COLO668 (cell line): ENCODE data around the gene S100A10.
A peak's percentile ranks its signal among the peaks of the same experiment; 100 is the strongest.

Experiments used
- DNase-seq: peaks from one replicate; lab custom pipeline; 2025; ENCODE audit not compliant: unreplicated experiment; lab: John Stamatoyannopoulos, UW

The S100A10 gene

DNA sequence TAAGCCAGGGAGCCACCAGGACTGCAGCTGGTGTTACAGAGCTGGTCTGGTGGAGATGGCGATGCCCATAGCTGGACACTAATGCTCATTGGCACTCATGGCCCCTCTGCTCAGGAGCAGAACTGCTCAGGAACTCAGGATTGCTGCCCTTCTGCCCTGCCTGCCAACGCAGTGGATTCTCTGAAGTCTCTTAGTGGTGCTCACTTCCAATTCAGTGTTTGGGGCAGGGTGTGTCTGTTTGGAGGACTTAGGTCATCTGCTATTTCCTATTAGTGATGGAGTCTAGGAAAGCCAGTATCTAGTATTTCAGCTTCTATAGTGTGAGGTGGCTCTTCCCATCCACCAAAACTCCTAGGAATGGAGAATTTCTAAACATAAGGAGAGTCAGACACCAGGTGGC, 29.1 kb downstream of the S100A10 start:
- DNase-seq = no peak

DNA sequence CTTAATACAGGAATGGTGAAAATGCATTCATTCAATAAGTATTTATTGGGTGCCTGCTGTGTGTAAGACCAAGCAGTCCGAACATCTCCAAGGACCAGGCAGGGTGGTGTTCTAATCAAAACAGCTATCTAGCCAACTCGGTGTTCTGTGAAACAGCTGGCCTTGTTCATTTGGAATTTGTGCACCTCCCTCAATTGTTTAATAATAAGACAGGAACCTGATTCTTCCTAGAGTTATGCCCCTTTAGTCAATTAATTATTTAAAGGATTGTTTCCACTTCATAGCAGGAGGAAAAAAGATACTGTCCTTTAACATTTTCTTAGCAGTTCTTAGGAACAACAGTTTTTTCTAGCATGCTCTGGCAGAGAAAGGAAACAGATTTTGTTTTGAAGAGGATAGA, 30.4 kb downstream of the S100A10 start:
- no peak for DNase-seq

DNA sequence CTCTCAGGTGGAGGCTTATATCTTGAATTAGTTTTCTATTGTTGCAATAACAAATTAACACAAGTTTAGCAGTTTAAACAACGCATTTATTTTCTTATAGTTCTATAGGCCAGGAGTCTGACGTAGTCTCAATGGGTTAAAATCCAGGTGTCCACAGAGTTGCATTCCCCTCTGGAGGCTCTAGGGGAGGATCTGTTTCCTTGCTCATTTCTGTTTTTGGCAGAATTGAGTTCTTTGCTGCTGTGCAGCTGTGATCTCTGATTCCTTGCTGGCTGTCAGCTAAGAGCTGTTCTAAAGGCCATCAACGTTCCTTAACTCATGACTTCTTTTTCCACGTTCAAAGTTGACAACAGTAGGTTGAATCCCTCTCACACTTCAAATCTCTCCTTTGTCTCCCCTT, 31.8 kb downstream of the S100A10 start:
- no peak for DNase-seq

DNA sequence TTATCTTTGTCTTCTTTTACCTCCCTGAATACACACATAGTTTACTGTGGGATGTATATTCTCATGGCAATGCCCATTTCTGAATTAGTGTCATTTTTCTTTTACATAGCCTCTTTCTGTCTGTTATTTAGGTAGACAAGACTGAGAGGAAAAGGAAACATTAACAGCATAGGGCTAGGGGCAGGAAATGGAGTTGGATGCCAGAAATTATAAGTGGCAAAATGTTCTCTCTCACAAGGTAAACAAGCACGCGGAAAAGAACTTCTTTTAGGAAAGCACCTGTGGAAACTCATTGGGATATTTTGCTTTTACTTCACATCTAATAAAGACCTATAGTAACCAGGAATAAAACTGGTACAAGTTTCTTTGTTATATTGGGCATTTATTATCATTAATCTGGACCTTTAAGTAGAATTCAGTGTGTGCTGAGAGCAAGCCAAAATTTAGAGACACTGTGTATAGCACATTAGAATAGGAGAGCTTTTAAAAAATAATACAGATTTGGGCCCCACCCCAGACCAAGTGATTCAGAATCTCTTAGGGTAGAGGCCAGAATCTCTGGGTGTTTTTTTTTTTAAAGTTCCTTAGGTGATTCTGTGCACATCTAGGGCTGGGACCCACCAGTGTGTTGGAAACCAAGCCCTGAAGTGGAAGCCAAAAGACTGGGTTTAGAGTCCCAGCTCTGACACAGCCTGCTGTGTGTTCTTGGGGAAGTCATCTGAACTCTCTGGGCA, 32.7 kb downstream of the S100A10 start:
- no peak for DNase-seq

DNA sequence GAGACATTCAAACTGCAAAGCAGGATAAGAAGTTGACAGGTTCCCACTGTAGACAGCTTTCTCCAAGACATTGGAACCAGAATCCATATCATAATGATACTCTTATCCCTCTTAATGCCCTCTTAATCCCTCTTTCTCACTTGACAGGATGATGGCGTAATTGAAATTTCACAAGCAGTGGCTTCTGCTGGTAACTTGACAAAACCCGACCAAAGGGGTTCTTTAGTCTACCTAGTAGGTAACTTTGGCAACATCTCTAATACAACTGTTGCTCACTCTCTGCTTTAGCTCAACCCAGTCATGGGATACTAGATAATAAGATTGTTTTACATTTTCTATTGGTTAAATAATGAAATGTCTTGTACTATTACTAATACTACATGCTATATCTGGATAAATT, 34.7 kb downstream of the S100A10 start:
- DNase-seq = no peak

DNA sequence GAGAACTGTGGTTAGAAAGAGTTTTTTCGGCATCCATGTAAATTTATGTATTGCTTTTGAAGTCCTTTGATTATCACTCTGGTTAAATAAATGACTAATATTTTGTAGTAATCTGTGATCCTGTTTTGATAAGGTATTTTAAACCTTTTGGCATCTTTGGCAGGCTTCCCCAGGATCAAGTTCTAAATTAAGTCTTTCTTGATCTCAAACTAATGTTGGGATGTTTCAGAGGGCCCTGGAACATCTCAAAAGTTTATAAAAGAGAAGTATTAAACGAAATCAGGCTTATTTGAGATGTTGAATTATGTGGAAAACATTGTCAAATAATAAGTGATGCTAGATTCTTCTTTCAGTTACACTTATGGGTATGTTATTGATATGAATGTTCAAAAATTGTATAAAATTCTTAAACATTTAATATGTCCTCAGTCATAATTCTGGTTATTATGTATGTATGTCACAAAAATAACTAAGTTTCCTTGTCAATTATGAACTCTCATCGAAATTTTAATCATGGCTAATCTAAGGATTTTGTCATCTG, 36.6 kb downstream of the S100A10 start:
- DNase-seq = no peak

DNA sequence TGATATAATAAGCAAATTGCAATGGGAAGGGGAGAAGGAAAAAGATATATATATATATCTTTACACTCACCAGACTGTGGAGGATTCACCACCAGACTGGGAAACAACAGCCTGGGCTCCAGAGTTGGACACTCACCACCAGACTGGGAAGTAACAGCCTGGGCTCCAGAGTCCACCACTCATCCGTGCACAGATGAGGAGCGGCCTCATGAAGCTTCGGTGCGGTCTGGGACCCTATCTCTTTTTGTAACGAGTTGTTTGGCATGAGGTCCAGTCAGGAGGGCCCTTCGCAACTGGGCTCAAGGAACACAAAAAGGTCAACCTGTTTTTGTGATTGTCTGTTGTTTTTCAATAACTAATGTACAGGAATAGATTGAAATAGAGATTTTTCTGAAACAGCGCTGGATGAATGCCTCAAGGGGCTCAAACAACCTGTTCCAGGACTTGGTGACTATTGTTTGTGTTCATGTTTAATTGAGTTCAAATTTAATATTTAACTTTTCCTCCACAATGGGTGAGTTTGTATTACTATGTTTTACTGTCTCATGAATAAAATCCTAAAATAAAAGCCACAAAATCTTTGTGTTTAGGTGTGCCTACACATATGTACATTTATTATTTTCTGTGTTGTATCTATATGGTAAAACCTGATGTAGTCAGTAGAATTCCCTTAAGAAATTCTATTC, 40.1 kb downstream of the S100A10 start:
- DNase-seq = no peak

DNA sequence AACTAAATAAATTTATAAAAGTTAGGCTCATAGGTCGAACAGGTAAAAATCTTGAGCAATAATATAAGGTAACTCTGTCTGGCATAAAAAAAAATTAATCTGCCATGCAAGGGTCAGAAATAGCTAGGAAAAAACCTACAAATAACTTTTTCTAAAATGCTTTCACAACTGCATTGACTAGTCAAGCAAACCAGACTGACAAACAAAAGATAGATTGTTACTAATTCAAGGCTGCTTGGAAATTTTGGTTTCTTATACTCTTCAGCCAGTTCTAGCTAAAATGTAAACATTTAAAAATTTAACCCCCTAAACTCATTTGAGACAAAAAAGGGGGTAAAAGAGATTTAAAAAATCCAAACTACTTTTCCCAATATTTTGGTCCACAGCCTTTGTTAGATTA, 40.8 kb downstream of the S100A10 start:
- no peak for DNase-seq

DNA sequence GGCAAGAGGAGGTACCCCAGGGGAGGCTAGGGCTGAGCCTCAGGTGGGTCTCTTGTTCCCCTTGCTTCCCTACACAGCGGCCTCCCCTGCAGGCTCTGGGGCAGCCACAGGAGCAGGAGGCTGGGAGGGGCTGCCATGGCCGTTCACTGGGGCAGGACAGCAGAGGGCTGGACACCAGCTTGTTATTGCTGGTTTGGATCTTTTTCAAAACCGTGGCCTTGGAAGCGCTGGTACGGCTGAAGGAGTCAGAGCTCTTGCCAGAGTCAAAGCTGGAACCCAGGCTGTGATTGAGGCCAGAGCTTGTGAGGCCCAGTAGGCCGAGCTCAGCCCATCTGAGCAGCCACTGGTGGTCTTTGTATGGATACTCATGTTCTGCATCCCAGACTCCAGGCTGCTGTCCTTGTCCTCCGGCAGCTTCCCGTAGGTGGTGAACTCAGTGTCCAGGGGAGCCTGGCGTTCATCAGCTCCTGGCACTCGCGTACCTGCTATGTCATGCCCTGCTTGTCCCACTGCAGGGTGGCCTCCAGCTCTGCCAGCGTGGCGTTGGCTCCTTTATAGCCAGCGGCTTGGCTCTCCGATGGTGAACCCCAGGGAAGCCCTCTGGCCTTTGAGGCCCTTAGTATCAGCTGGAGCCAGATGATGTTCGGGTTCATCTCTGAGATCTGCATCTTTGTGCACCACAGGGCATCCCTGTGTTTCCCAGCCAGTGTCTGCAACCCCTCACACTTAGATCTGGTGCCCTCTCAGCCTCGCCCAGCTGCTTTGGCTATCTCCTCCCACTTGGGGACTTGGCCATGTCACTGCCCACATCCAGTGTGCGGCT, 44.1 kb downstream of the S100A10 start:
- no peak for DNase-seq

DNA sequence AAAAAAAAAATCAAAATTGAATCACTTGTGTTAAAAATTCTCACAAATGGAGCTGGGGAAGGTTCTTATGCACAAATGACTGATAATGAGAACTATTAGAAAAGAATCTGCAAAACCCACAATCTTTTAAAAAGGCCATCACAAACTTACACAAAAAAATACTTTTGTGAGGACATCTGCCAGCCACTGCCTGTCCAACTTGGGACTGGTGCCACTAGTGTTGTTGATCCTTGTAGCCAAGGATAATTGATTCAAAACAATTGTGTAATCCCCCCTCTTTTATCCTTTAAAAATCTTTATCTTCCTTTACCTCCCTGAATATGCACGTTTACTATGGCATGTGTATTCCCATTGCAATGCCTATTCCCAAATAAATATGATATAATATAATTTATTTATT, 45.2 kb downstream of the S100A10 start:
- no peak for DNase-seq

DNA sequence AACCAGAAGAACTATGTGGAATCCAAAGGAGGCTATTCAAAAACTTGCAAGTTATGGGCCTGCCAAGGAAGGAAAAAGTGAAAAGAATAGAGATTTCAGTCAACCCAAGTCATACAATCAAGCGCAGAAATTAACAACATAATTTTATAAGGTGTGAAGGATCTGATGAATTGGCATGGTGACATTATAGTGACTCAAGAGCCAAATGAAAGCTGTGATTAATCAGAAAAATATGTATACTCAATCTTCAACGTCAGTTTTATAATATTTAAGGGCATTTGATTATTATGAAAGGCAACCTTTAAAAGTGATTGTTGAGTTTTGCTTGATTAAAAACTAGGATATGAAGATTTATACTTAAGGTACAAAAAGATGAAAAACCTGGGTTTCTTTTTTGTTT, 46.5 kb downstream of the S100A10 start:
- no peak for DNase-seq

DNA sequence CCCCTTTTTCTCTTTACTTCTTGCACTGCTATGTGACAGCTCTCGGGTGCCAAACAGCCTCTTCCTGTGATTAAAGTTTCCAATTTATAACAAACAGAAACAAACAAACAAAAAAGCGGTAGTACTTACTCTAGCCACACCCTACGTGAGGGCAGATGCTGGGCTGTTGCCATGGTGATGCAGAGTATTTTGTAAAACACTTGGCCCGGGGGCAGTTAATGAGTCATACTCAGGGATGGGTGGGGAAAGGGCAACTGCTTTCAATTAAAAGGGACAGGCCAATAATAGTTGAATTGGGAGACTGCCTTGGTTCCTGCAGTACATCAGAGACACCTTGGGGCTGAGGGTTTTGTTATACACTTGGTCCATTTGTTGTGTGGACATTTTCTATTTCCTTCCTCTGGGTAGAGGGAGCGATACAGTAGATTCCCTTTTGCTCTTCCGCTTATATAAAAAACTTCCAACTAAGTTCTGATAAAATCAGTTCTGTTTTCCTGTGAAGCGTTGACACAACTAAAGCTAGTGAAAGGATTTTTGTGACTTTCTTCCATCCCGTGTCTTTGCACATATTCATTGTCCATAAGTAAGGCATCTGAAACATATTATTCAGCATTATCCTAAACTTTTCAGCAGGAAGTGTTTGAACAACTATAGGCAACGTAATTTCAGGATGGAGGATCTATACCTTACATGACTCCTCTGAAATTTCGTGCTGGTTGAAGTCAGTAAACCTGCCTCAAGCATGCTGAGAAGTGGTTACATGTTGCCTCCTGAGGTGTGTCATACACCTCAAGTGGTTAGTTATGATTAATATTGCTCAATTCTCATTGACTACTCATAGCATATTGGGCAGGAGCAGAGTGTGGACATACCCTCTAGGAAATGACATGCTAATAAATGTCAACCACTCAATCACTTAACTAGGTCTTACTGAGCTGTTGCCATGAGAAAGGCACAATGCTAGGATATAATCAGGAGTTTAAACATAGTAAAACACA, 47.6 kb downstream of the S100A10 start:
- peak; percentile 71 for DNase-seq

DNA sequence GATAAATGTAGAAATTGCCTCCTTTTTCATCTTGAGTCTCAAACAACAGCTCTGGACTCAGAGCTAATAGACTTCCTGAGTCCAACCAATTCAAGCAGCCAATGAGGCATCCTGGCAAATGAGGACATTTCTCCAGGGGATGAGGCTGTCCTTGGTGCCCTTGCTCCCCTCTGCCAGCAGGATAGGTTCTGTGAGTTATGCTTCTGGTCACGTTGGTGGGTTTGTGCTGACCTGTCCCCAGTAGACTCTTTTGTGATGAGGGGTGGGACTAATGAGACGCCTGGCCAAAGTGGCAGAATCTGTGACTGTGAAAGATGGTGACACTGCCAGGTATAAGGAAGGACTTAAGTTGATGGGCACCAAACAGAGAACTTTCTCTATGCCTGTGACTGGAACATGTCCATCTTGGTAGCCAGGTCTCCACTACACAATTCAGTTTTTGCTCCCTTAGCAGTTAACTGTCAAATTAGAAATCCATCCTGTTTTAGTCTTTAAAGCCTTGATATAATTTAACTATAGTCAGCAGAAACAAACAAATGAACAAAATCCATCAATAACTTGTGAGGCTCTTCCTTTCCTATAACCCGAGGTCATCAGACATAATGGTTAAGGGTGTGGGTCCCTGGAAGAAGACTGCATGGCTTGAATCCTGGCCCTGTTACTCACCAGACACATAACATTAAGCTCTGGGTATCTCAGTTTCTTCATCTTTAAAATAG, 48.6 kb downstream of the S100A10 start:
- no peak for DNase-seq

DNA sequence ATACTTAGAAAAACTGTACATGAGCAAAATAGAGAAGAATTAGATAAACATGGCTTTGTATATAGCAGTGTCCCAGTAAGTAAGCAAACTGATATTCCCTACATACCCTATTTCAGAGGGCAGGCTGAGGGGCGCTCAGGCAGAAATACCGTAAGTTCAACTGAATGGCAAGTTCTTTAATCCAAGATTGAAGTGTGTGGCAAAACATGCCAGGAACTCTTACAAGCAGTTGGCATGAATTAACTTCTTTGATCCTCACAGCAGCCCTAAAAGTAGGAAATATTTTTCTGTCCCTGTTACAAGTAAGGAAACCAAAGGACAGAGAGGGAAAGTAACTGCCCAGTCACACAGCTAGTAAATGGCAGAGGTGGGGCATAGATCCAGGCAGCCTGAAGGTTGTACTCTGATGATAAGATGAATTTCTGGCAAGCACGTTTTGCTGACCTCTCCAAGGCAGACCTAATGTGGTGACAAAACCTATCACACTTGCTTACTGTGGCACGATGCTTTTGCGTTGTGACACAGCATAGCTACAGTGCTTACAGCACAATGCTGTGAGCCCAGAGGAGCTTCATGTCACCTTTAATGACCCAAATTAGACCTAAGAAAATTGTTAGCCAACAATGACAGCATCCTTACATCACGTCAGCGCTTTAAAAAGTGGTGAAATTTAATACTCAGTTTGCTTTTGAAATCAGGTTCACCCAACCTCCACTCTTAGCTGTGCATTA, 49.4 kb downstream of the S100A10 start:
- DNase-seq = no peak

DNA sequence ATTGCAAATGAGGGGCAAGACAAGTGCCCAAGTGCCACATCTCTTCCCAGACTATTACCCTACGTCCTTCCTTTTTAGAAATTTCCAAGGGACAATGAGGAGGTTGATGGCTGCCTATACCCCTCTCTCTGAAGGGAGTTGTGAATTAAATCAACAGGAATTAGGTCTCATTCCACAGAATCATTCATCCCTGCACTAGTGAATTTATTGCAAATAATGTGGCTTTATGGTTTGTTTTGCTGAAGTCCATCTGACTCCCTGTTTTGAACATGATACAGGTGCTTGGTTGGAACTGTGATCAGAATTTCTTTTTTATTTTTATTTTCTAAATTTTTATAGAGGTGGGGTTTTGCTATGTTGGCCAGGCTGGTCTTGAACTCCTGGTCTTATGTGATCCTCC, 50.1 kb downstream of the S100A10 start:
- DNase-seq = no peak

DNA sequence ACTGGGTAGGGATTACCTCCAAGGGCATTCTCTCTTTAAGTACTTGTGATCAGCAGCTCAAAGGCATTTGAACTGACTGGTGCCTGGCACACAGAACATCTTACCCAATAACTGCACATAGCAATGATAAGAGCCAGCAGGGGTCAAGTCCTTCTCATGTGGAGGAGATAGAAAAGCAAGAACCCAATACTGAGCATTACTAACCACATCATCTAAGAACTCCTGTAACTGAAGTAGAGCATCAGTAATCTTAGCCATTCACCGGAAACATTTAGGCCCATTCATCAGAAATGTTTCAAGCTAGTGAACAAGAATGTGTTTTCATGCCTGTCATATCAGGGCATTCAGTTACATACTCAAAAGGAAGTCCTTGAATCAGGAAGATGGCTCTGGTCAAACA, 50.8 kb downstream of the S100A10 start:
- DNase-seq = no peak

DNA sequence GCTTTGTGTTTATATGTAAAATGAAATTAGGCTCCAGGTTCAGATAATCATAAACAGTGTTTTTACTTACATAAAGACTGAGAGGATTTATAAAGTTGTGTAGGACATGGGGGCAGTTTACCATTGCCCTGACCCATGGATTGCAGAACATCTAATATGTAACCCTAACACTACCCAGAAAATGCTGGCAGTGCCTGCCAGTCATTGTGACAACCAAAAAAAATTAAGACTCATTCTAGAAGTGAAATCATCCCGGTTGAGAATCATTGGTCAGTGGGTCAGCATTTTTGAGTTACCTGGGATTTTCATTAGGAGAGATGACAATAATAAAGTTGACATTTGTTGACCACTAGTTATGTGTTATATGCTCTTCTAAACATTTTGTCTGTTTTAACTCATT, 53.1 kb downstream of the S100A10 start:
- no peak for DNase-seq

DNA sequence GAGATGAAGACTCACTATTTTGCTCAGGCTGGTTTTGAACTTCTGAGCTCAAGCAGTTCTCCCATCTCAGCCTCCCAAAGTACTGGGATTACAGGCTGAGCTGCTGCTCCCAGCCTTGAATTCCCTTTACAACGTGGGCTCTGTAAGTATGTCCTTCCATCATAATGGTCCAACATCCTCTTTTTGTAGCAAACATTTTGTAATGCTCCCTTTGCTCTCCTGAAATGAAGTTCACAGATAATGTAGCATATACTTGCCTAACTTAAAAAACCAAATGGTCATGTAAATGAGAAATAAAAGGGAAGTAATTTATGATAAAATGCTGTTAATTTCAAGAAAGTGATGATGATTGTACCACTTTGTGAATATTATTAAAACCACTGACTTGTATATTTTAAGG, 53.9 kb downstream of the S100A10 start:
- DNase-seq = no peak

DNA sequence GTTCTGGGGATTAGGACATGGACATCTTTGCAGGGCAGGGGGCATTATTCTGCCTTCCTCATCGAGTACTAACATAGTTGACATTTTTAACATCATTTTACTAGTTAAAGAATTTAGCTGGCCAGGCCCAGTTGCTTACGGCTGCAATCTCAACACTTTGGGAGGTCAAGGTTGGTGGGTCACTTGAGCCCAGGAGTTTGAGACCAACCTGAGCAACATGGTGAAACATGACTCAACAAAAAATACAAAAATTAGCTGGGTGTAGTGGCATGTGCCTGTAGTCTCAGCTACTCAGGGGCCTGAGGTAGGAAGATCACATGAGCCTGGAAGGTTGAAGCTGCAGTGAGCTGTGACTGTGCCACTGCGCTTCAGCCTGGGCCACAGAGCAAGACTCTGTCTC, 54.5 kb downstream of the S100A10 start:
- DNase-seq = no peak
